Measurements from ENCODE around the gene SPNS2. TPM values are rescaled to one million over a fixed set of nuclear protein-coding genes. Genes with fewer than 3 reads are reported as not detected.

The SPNS2 gene
- total RNA-seq, 1 donor from 2014 or later, result 73.0 TPM

DNA sequence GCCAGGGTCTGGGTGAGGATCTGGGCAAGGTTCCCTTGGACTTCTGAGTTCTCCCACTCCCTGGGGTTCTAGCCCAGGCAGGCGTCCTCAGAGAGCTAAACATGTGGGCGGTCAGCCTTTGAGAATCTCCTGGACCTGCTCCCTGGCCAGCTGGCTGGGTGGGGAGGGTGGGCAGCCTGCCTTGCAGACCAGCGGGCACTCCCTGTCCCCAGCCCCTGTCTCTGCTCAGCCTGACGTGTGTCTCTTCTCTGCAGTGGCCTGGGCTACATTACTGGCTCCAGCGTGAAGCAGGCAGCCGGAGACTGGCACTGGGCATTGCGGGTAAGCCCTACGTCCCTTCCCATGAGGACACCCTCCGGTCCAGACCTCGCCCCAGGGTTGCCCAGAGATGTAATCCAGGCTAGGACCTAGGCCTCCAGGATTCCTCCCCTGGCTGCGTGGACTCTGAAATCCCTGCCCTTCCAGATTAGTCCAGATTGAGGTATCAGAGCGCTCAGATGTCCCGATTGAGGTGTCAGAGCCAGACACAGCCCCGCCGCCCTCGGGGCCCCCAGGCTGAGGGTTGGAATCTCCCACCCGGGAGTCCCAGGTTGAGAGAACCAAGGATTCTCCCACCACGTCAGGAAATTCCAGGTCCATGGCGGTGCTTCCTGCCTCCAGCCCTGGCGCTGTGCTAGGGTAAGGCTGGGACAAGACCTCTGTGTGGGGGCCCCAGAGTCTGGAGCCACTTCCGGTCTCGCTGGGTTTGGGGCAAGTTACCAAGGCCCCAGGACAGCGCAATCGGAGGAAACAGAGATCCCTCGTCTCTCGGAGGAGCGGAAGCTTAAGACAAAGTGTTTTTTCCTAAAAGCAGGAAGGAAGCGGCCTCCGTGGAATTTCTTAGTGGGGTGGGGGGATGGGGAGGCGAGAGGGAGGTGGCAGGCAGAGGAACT, 32.4 kb downstream of the SPNS2 start:
- Mint-ChIP-seq H3K4me1 (ENCODE audit: low read depth, unreplicated experiment) (peaks cover 22% of the 10 kb centered on the region), H3K27ac (ENCODE audit: unreplicated experiment) (no peak overlapping the region), H3K9me3 (ENCODE audit: unreplicated experiment) (peaks cover 6% of the 10 kb centered on the region), H3K27me3 (ENCODE audit: unreplicated experiment) (peaks cover 15% of the 10 kb centered on the region), H3K36me3 (ENCODE audit: unreplicated experiment) (peaks cover 5% of the 10 kb centered on the region), H3K4me3 (ENCODE audit: unreplicated experiment) (no peak overlapping the region)
- DNase-seq, result no peak
- TF ChIP-seq, protein P1, sequence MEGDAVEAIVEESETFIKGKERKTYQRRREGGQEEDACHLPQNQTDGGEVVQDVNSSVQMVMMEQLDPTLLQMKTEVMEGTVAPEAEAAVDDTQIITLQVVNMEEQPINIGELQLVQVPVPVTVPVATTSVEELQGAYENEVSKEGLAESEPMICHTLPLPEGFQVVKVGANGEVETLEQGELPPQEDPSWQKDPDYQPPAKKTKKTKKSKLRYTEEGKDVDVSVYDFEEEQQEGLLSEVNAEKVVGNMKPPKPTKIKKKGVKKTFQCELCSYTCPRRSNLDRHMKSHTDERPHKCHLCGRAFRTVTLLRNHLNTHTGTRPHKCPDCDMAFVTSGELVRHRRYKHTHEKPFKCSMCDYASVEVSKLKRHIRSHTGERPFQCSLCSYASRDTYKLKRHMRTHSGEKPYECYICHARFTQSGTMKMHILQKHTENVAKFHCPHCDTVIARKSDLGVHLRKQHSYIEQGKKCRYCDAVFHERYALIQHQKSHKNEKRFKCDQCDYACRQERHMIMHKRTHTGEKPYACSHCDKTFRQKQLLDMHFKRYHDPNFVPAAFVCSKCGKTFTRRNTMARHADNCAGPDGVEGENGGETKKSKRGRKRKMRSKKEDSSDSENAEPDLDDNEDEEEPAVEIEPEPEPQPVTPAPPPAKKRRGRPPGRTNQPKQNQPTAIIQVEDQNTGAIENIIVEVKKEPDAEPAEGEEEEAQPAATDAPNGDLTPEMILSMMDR (IDR thresholded peaks at IDR 0.05; ENCODE audit: partially characterized antibody, unreplicated experiment), result no peak

DNA sequence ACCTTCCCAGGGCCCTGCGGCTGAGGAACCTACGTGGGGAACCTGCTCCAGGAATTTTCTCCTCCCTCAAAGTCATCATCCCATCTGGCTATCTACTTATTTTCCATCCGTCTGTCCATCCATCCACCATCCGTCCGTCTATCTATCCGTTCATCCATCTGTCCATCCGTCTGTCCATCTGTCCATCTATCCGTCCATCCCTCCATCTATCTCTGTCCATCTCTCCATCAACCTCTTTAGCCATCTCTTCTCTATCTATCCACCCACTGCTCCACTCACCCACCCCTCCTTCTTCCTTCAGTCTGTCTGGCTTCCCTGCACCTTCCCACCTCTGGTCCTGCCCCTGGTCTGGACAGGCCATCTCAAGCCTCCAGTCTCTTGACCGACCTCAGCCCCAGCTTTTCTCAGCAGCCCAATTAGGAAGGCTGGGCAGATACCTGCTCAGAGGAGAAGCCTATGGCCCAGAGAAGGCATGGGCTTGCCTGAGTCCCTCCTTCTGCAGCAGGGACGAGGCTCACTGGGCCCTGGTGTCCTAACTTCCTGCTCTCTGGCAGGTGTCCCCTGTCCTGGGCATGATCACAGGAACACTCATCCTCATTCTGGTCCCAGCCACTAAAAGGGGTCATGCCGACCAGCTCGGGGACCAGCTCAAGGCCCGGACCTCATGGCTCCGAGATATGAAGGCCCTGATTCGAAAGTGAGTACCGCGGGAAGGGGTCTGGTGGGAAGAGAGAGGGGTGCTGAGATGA, 33.5 kb downstream of the SPNS2 start:
- H3K9me3 Mint-ChIP-seq (ENCODE audit: unreplicated experiment), result peaks cover 4% of the 10 kb centered on the region
- TF ChIP-seq, protein P1 (IDR thresholded peaks at IDR 0.05; ENCODE audit: partially characterized antibody, unreplicated experiment), result no peak
- H3K4me1 Mint-ChIP-seq (ENCODE audit: low read depth, unreplicated experiment), result peaks cover 14% of the 10 kb centered on the region
- peaks cover 5% of the 10 kb centered on the region for H3K36me3 Mint-ChIP-seq (ENCODE audit: unreplicated experiment)
- peak overlapping the region; percentile 14 for H3K27ac Mint-ChIP-seq (ENCODE audit: unreplicated experiment)
- no peak for DNase-seq
- peak overlapping the region; percentile 58 for H3K4me3 Mint-ChIP-seq (ENCODE audit: unreplicated experiment)
- H3K27me3 Mint-ChIP-seq (ENCODE audit: unreplicated experiment), result peaks cover 13% of the 10 kb centered on the region

DNA sequence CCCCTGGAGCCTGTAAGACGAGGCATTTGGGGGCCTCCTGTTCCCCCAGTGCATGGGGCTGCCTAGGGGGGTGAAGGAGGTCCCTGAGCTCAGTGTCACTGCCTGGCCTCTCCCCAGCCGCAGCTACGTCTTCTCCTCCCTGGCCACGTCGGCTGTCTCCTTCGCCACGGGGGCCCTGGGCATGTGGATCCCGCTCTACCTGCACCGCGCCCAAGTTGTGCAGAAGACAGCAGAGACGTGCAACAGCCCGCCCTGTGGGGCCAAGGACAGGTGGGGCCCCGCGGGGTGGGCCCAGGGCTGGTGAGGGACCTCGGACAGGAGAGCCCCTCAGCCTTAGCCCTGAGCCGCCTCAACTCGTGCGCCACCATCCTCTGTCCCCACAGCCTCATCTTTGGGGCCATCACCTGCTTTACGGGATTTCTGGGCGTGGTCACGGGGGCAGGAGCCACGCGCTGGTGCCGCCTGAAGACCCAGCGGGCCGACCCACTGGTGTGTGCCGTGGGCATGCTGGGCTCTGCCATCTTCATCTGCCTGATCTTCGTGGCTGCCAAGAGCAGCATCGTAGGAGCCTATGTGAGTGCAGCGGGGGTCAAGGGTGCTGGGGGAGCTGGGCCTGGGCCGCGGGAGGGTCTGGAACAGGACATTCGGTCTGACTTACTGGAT, 34.3 kb downstream of the SPNS2 start:
- Mint-ChIP-seq H3K4me3 (ENCODE audit: unreplicated experiment) (no peak overlapping the region), H3K4me1 (ENCODE audit: low read depth, unreplicated experiment) (peaks cover 7% of the 10 kb centered on the region), H3K9me3 (ENCODE audit: unreplicated experiment) (peaks cover 6% of the 10 kb centered on the region), H3K27me3 (ENCODE audit: unreplicated experiment) (peaks cover 11% of the 10 kb centered on the region), H3K36me3 (ENCODE audit: unreplicated experiment) (peaks cover 5% of the 10 kb centered on the region), H3K27ac (ENCODE audit: unreplicated experiment) (peak overlapping the region; percentile 38)
- DNase-seq, result no peak
- TF ChIP-seq, protein P1 (IDR thresholded peaks at IDR 0.05; ENCODE audit: partially characterized antibody, unreplicated experiment), result no peak

DNA sequence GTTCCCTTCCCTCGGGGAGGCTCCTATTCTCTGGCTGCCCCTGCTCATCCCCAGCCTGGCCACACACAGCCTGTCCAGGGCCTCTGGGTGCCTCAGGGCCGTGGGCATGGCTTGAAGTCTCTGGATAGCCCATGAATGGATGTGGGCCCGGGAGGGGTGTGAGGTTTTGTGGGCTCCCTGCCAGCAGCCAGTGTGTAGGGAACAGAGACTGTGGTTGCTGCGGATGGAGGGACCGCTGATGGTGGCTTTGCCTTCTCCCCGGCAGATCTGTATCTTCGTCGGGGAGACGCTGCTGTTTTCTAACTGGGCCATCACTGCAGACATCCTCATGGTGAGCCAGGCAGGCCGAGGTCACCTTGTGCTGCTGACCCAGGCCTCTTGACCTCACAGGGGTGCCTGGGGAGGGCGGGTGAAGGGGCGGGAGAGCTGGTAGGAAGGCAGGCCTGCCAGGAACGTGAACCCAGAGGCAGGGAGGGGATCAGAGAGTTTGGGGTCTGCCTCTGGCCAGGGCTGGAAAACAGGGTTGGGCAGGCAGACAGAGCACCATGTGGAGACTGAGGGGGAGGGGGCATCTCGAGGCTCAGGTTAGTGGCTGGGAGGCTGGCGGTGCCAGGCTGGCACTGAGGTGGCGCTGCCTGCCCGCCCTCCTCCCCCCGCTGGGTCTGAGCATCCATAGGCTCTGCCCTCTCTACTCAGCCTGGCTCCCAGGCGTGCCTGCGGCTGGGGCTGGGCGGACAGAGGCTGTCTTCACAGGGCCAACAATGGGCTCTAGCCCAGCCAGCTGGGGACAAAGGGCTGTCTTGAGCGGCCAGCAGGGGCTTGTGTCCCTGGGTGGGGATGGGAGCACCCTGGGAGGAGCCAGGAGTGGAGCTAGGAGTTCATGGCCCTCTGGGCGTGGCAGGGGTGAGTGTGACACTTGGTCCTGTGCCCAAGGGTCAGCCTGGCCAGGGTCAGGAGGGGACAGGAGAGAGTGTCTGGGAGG, 35.1 kb downstream of the SPNS2 start:
- DNase-seq, result no peak
- Mint-ChIP-seq H3K4me1 (ENCODE audit: low read depth, unreplicated experiment) (peaks cover 7% of the 10 kb centered on the region), H3K27me3 (ENCODE audit: unreplicated experiment) (peaks cover 11% of the 10 kb centered on the region), H3K27ac (ENCODE audit: unreplicated experiment) (peak overlapping the region; percentile 38), H3K9me3 (ENCODE audit: unreplicated experiment) (peaks cover 6% of the 10 kb centered on the region), H3K4me3 (ENCODE audit: unreplicated experiment) (no peak overlapping the region), H3K36me3 (ENCODE audit: unreplicated experiment) (peaks cover 5% of the 10 kb centered on the region)
- TF ChIP-seq, protein P1 (IDR thresholded peaks at IDR 0.05; ENCODE audit: partially characterized antibody, unreplicated experiment), result no peak

Data from glutamatergic neuron (in vitro differentiated cells).